NCI-H146 treated with DMSO at 0.1 percent for 48 hours (cell line): ENCODE data around the gene ZDHHC11.
"Not testable (repeated sequence)": the region's sequence is repeated elsewhere in the genome, so short reads cannot be mapped to it uniquely, and the experiment has no call there.

Experiments used
- DNase-seq: peaks from one replicate; lab custom pipeline; 2025; ENCODE audit not compliant: unreplicated experiment; lab: John Stamatoyannopoulos, UW

ZDHHC11 gene

GRCh38 chr5:778967-779366 lies 71.8 kb downstream of the ZDHHC11 start:
- DNase-seq: not testable (repeated sequence)

DNA sequence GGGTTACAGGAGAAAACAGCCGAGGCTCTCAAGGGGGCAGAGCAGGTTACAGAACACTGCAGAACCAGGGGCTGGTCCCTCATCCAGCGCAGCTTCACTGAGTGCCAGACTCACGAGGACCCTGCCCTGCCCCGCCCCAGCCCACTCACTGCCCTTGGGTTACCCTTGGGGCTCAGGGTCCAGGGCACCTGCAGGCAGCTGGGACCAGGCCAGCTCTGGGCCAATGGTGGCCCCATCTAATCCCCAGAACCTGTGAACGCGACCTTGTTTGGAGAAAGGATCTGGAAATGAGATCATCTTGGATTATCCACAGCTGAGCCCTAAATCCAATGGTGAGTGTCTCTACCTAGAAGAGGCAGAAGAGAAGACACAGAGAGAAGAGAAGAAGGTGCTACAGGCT lies 72.4 kb downstream of the ZDHHC11 start:
- DNase-seq: not testable (repeated sequence)

DNA sequence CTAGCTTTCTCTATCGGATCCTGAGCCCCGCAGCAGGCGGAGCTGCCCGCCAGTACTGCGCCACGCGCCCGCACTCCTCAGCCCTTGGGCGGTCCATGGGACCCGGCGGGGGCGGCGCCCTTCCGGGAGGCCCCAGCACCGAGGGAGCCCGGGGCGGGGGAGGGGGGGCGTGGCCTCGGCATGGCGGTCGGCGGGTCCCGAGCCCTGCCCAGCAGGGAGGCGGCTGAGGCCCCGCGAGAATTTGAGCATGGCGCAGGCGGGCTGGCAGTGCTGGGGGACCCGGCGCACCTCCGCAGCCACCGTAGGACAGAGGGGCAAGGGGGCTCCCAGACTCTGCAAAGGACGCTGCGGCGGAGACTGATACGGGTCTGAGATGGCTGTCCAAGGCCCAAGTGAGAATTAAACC lies 73.0 kb downstream of the ZDHHC11 start:
- no peak for DNase-seq

DNA sequence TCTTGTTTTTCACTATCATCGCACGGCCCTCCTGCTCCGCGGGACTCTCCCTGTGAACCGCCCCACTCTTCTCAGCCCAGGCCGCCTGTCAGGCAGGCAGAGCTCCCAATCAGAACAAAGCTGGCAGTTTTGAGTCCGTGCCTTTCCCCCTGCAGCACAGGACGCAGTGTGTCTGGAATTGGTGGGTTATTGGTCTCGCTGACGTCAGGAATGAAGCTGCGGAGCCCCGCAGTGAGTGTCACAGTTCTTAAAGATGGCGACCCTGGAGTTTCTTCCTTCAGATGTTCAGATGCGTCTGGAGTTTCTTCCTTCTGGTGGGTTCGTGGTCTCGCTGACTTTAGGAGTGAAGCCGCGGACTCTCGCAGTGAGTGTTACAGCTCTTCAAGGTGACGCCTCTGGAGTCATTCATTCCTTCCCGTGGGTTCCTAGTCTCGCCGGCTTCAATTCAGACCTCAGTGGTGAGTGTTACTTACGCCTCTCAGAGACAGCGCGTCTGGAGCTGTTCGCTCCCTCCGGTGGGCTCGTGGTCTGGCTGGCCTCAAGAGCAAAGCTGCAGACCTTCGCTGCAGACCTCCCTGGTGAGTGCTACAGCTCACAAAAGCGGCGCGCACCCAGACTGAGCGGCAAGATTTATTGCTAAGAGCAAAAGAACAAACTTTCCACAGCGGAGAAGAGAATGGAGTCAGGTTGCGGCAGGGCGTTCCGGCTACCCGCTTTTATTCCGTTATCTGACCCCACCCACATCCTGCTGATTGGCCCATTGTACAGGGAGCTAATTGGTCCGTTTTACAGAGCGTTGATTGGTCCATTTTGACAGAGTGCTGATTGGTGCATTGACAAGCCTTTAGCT lies 73.7 kb downstream of the ZDHHC11 start:
- DNase-seq: no peak

- no peak for DNase-seq
Measured at GRCh38 chr5:775961-776861, 74.6 kb downstream of the ZDHHC11 start.

- not testable (repeated sequence) for DNase-seq
Measured at GRCh38 chr5:775595-775960, 75.2 kb downstream of the ZDHHC11 start.

GRCh38 chr5:774854-775505 lies 75.8 kb downstream of the ZDHHC11 start:
- not testable (repeated sequence) for DNase-seq

- DNase-seq: not testable (repeated sequence)
Measured at GRCh38 chr5:774304-774703, 76.5 kb downstream of the ZDHHC11 start.

GRCh38 chr5:773517-774264 lies 77.1 kb downstream of the ZDHHC11 start:
- DNase-seq: no peak

GRCh38 chr5:772931-773330 lies 77.9 kb downstream of the ZDHHC11 start:
- not testable (repeated sequence) for DNase-seq

GRCh38 chr5:772547-772890 lies 78.3 kb downstream of the ZDHHC11 start:
- DNase-seq: not testable (repeated sequence)

DNA sequence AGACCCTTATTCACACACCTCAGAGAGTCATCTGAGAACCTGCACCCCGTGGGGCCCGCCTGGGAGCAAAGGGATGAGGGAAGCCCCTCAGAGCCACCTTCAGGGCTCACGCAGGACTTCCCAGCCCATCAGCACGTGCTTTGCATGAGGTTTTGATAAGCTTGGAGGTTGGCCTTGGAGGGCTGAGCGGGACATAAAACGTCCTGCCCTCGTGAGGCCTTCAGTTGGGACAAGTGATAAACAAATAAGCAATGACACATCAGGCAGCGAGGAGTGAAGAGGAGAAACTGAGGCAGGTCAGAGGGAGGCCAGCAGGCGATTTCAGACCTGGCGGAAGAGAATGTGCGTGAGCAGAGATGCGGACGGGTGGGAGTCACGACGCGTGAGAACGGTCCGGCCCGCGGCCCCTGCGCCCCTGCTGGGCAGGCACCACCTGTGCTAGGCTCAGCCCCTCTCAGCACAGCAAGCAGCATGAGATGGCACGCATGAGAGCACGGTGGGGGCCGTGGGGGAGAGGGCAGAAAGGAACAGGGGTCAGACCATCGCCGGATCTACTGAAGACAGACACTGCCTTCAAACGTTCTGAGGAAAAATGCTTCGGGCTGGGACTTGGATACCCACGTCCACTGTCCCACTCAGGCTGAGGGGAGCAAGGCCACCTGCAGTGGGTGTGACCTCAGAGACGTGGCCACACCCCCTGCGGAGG lies 78.8 kb downstream of the ZDHHC11 start:
- not testable (repeated sequence) for DNase-seq

DNA sequence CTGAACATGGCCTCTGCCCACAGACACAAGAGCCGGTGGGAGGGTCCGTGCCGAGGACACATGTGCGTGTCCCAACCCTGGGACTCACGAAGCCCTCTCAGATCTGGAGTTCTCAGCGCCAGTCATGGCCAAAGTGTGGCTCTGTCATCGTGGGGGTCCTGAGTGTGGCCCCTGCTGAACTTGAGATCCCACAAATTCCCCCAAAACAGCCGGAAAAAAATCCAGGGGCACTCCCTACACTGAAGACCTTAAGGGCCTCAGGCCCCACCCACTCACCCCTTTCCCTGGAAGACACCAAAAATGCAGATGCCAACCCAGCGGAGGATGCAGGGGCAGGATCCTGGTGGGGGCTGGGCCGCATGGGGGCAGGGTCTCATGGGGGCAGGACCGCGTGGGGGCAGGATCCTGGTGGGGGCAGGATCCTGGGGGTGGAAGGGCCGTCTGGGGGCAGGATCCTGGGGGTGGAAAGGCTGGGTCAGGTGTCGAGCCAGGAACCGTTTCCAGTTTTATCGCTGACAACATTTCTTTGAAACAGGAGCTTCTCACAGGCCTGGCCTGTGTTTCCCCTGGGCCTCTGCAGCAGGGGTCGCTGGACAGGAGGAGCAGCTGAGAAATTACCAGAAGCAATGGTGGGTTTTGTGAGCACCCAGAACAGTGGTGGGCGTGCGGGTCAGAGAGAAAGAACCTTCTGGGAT lies 79.6 kb downstream of the ZDHHC11 start:
- DNase-seq: not testable (repeated sequence)

- not testable (repeated sequence) for DNase-seq
Measured at GRCh38 chr5:770585-770984, 80.2 kb downstream of the ZDHHC11 start.

DNA sequence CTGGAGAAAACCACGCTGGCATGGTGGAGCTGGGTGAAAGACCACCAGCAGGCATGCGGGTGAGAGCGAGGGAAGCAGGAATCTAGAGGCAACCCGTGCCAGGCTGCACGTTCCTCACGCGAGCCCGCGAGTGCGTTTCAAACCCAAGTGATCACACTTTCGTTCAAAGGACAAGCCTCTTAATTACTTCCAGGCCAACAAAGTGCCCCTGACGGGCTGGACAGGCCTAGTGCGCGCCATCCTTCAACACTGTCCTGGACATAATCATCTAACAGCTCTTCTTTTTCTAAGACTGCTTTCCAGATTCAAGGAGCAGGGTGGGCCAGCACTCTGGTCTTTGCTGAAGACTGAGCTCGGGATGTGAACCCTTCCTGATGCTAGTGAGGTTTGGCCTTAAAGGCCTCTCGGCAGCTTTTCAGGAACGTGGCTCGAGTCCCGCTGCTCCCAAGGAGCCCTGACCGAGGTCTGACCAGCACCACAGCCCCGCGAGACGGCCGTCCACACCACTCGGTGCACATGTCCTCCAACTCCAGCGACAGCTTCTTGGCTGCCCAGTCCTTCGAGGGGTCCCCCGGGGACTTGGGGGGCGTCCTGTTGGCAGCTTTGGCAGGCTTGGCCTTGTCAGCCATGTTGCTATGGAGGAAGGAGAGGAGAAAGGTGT lies 81.2 kb downstream of the ZDHHC11 start:
- not testable (repeated sequence) for DNase-seq

DNA sequence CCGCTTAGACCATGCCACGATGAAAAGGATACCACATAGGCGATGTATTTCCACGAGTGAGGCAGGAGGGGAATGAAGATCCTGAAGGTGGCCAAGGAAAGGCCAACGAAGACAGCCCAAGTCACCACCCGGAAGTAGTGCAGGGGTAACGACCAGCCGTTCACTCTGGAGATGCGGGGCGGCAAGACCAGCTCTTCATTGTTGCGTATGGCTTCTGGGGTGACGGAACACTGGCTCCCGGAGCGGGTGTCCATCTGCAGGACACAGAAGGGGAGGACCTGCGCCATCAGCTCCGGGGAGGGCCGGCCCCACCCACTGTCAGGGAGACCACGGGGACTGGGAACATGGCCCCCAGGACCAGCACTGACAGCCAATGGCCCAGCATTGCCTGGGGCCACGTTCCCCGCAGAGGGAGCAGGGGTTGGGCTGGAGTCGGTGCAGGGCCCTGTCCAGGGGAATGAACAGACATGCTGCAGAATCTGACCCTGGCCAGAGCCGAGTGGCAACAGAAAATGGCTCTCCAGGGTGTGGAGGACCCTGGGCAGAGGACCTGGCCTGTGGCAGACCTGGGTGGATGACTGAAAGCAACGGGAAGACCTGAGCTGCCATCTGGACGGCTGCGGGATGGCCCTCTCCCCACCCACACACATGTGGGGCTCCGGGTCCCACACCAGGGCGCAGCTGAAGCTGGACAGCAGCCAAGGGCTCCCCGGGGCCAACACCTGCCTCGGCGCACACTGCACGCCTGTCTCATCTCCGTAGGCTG lies 83.9 kb downstream of the ZDHHC11 start:
- DNase-seq: no peak

- no peak for DNase-seq
Measured at GRCh38 chr5:765948-766631, 84.7 kb downstream of the ZDHHC11 start.
